ENCODE results near the gene CHRNA4. TPM values are rescaled to one million over a fixed set of nuclear protein-coding genes. Genes with fewer than 3 reads are reported as not detected.

CHRNA4 gene
- total RNA-seq, 1 donor from 2014 or later, result 165 TPM

GRCh38 chr20:63397946-63398450 is 36.8 kb upstream of the CHRNA4 start:
- H3K9me3 Mint-ChIP-seq (ENCODE audit: unreplicated experiment), result peaks cover 35% of the 10 kb centered on the region
- DNase-seq, result no peak
- H3K27ac Mint-ChIP-seq (ENCODE audit: unreplicated experiment), result peak overlapping the region; percentile 59
- peaks cover 4% of the 10 kb centered on the region for H3K36me3 Mint-ChIP-seq (ENCODE audit: unreplicated experiment)
- peaks cover 13% of the 10 kb centered on the region for H3K4me1 Mint-ChIP-seq (ENCODE audit: low read depth, unreplicated experiment)
- H3K4me3 Mint-ChIP-seq (ENCODE audit: unreplicated experiment), result no peak overlapping the region
- TF ChIP-seq, protein P1, sequence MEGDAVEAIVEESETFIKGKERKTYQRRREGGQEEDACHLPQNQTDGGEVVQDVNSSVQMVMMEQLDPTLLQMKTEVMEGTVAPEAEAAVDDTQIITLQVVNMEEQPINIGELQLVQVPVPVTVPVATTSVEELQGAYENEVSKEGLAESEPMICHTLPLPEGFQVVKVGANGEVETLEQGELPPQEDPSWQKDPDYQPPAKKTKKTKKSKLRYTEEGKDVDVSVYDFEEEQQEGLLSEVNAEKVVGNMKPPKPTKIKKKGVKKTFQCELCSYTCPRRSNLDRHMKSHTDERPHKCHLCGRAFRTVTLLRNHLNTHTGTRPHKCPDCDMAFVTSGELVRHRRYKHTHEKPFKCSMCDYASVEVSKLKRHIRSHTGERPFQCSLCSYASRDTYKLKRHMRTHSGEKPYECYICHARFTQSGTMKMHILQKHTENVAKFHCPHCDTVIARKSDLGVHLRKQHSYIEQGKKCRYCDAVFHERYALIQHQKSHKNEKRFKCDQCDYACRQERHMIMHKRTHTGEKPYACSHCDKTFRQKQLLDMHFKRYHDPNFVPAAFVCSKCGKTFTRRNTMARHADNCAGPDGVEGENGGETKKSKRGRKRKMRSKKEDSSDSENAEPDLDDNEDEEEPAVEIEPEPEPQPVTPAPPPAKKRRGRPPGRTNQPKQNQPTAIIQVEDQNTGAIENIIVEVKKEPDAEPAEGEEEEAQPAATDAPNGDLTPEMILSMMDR (IDR thresholded peaks at IDR 0.05; ENCODE audit: partially characterized antibody, unreplicated experiment), result no peak
- H3K27me3 Mint-ChIP-seq (ENCODE audit: unreplicated experiment), result peaks cover 44% of the 10 kb centered on the region

GRCh38 chr20:63397155-63397843 is 36.1 kb upstream of the CHRNA4 start:
- Mint-ChIP-seq H3K36me3 (ENCODE audit: unreplicated experiment) (peaks cover 7% of the 10 kb centered on the region), H3K27ac (ENCODE audit: unreplicated experiment) (no peak overlapping the region), H3K27me3 (ENCODE audit: unreplicated experiment) (peaks cover 40% of the 10 kb centered on the region), H3K9me3 (ENCODE audit: unreplicated experiment) (peaks cover 34% of the 10 kb centered on the region), H3K4me3 (ENCODE audit: unreplicated experiment) (no peak overlapping the region), H3K4me1 (ENCODE audit: low read depth, unreplicated experiment) (peaks cover 11% of the 10 kb centered on the region)
- TF ChIP-seq, protein P1 (IDR thresholded peaks at IDR 0.05; ENCODE audit: partially characterized antibody, unreplicated experiment), result no peak
- no peak for DNase-seq

DNA sequence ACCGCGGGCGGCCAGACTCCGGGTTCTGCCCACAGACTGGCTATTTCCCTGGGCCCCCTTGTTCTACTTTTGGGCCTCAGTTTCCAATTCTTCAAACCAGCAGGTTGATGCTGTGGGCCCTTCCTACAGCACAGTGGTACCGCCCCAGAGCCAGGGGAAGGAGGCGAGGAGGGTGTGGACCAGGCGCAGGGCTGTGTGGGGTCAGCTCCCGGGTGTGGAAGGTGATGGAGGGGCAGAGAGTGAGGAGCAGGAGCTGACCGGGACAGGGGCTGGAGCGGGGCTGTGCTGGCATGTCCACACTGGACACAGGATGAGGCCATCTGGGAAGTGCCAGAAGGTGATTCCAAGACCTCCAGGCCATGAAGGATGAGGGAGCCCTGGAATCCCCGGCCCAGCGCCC is 35.2 kb upstream of the CHRNA4 start:
- no peak overlapping the region for H3K27ac Mint-ChIP-seq (ENCODE audit: unreplicated experiment)
- no peak overlapping the region for H3K4me3 Mint-ChIP-seq (ENCODE audit: unreplicated experiment)
- H3K27me3 Mint-ChIP-seq (ENCODE audit: unreplicated experiment), result peaks cover 32% of the 10 kb centered on the region

GRCh38 chr20:63395723-63396122 is 34.6 kb upstream of the CHRNA4 start:
- TF ChIP-seq, protein P1 (IDR thresholded peaks at IDR 0.05; ENCODE audit: partially characterized antibody, unreplicated experiment), result no peak
- peaks cover 11% of the 10 kb centered on the region for H3K4me1 Mint-ChIP-seq (ENCODE audit: low read depth, unreplicated experiment)

More for the DNA sequence above, 35.2 kb upstream of the CHRNA4 start:
- Mint-ChIP-seq H3K36me3 (ENCODE audit: unreplicated experiment) (peaks cover 8% of the 10 kb centered on the region), H3K9me3 (ENCODE audit: unreplicated experiment) (peaks cover 28% of the 10 kb centered on the region), H3K4me1 (ENCODE audit: low read depth, unreplicated experiment) (peaks cover 11% of the 10 kb centered on the region)
- DNase-seq, result no peak
- TF ChIP-seq, protein P1 (IDR thresholded peaks at IDR 0.05; ENCODE audit: partially characterized antibody, unreplicated experiment), result no peak

DNA sequence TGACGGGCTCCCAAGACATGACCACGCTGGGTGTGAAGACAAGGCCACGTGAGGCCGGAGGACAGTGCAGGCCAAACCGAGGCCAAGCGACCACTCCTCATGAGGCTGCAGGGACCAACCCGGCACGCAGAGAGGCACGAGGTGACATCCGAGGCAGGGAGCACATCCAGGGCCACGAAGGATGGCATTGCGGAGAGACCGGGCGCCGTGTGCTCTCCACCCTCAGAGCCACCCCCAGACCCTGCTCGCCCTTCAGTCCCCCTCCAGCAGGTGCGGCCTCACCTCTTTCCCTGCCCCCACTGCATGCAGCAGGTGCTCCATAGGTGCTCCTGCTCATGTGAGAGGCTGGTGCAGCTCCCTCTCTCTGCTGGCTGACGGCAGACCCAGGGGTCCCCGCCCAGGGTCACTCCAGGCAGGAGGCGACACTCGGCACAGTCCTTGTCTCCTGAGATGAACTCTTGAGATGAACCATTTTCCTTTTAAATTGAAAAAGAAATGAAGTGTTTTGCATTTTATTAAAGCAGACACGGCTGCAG is 33.8 kb upstream of the CHRNA4 start:
- H3K4me1 Mint-ChIP-seq (ENCODE audit: low read depth, unreplicated experiment), result peaks cover 9% of the 10 kb centered on the region
- H3K27me3 Mint-ChIP-seq (ENCODE audit: unreplicated experiment), result peaks cover 23% of the 10 kb centered on the region
- no peak overlapping the region for H3K4me3 Mint-ChIP-seq (ENCODE audit: unreplicated experiment)
- DNase-seq, result no peak
- peaks cover 25% of the 10 kb centered on the region for H3K9me3 Mint-ChIP-seq (ENCODE audit: unreplicated experiment)
- peaks cover 16% of the 10 kb centered on the region for H3K36me3 Mint-ChIP-seq (ENCODE audit: unreplicated experiment)
- TF ChIP-seq, protein P1 (IDR thresholded peaks at IDR 0.05; ENCODE audit: partially characterized antibody, unreplicated experiment), result no peak
- H3K27ac Mint-ChIP-seq (ENCODE audit: unreplicated experiment), result no peak overlapping the region

More at GRCh38 chr20:63395723-63396122, 34.6 kb upstream of the CHRNA4 start:
- no peak overlapping the region for H3K4me3 Mint-ChIP-seq (ENCODE audit: unreplicated experiment)
- H3K9me3 Mint-ChIP-seq (ENCODE audit: unreplicated experiment), result peaks cover 26% of the 10 kb centered on the region
- peaks cover 29% of the 10 kb centered on the region for H3K27me3 Mint-ChIP-seq (ENCODE audit: unreplicated experiment)
- no peak for DNase-seq
- no peak overlapping the region for H3K27ac Mint-ChIP-seq (ENCODE audit: unreplicated experiment)
- peaks cover 13% of the 10 kb centered on the region for H3K36me3 Mint-ChIP-seq (ENCODE audit: unreplicated experiment)

Data from glutamatergic neuron (in vitro differentiated cells).